K562 (cell line): ENCODE results near the gene TMEM184A.

Source experiments
- MYC ChIP-seq, 2 experiments: fragments of 250-450 bp in 1 of 2; sonication (Bioruptor Pico) in 1 of 2; IDR thresholded peaks; 2 replicates each; pipeline versions ENCODE4 v1.5.1 to v1.6.1; 2012 to 2021; ENCODE audit warnings: low read depth in 2 of 2, borderline replicate concordance in 1 of 2, improper control_type of control experiment in 1 of 2, low read length in 1 of 2, mild to moderate bottlenecking in 1 of 2, moderate library complexity in 1 of 2
- POLR2A ChIP-seq: fragments of 450-650 bp; conservative IDR thresholded peaks from 2 replicates; pipeline ENCODE4 v1.6.1; 2016
- POLR2B ChIP-seq: fragments of 450-650 bp; IDR thresholded peaks from 2 replicates; pipeline ENCODE4 v1.6.1; 2018; ENCODE audit warnings: low read depth; ENCODE audit not compliant: partially characterized antibody
- RAD21 ChIP-seq, 2 experiments: fragments of 250-450 bp in 1 of 2; fragments of 450-650 bp in 1 of 2; sonication (Bioruptor Pico) in 1 of 2; formaldehyde crosslinking in 1 of 2; IDR thresholded peaks in 1 of 2; conservative IDR thresholded peaks in 1 of 2; 2 replicates each; pipeline versions ENCODE4 v1.4.0 to v1.8.0; 2020 to 2022; ENCODE audit warnings: mild to moderate bottlenecking in 2 of 2, moderate library complexity in 1 of 2
- ZNF79 ChIP-seq: fragments of 250-450 bp; sonication (Bioruptor Pico); IDR thresholded peaks from 2 replicates; pipeline ENCODE4 v1.4.0; 2020; ENCODE audit warnings: low read depth, mild to moderate bottlenecking, moderate library complexity
- TF ChIP-seq, protein P1 (sequence below), 3 experiments: IDR thresholded peaks in 2 of 3; conservative IDR thresholded peaks in 1 of 3; 2 replicates each; pipeline ENCODE4 v1.5.1; 2011 to 2012; ENCODE audit warnings: low read length in 3 of 3, mild to moderate bottlenecking in 3 of 3, control low read depth in 2 of 3, improper control_type of control experiment in 1 of 3, inconsistent platforms in 1 of 3, low read depth in 1 of 3, mixed read lengths in 1 of 3, moderate library complexity in 1 of 3; ENCODE audit not compliant: insufficient read depth in 2 of 3

DNA sequence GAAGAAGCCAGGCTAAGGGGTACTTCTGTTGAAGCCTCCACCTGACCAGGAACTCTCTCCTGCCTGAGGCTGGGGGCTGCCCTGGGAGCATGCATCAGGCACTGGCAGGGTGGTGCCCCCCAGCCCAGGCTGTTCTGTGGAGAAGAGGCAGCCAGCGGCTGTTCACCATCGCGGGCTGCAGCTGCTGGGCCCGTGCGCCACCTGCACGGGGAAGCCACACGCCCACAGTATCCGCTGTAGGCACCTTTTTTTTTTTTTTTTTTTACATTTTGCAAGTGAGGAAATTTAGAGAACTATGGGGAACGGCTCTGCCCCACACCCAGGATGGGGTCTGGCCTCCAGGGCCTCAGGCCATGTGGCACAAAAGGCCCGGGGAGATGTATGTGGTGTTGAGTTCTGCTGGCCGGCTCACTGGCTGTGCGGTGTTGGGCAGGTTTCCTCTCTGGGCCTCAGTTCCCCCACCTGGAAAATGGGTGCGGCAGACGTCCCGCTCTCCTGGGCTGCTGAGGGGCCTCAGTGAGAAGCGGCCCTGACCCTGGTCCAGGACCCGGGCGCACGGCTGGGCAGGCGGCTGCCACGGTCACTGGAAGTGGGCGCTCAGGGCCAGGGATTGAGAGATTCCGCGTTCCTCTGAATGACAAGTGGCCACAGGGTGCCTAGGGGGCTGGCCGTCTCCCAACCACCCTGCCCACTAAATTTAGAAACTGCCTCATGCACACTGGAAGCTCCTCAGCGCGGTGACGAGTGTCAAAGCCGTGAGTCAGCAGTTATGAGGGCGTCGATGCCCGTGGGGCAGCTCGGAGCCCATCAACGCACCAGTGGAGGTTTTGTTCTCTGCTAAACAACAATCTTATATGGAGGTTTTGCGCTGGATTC lies 43.0 kb downstream of the TMEM184A start:
- no peak for TF ChIP-seq MYC (IDR thresholded peaks at IDR 0.05; ENCODE audit: low read depth, low read length)
- no peak for TF ChIP-seq MYC (CRISPR knock-in tag; IDR thresholded peaks at IDR 0.05; ENCODE audit: borderline replicate concordance, low read depth)
- no peak for TF ChIP-seq POLR2B
- TF ChIP-seq, protein P1, sequence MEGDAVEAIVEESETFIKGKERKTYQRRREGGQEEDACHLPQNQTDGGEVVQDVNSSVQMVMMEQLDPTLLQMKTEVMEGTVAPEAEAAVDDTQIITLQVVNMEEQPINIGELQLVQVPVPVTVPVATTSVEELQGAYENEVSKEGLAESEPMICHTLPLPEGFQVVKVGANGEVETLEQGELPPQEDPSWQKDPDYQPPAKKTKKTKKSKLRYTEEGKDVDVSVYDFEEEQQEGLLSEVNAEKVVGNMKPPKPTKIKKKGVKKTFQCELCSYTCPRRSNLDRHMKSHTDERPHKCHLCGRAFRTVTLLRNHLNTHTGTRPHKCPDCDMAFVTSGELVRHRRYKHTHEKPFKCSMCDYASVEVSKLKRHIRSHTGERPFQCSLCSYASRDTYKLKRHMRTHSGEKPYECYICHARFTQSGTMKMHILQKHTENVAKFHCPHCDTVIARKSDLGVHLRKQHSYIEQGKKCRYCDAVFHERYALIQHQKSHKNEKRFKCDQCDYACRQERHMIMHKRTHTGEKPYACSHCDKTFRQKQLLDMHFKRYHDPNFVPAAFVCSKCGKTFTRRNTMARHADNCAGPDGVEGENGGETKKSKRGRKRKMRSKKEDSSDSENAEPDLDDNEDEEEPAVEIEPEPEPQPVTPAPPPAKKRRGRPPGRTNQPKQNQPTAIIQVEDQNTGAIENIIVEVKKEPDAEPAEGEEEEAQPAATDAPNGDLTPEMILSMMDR (IDR thresholded peaks at IDR 0.05 in 2 of 3, conservative IDR thresholded peaks at IDR 0.05 in 1 of 3; ENCODE audit: insufficient read depth in 2 of 3, low read depth in 1 of 3, low read length in 3 of 3), result no peak
- no peak for TF ChIP-seq ZNF79 (CRISPR knock-in tag)
- TF ChIP-seq RAD21 (CRISPR knock-in tag; conservative IDR thresholded peaks at IDR 0.05 in 1 of 2, IDR thresholded peaks at IDR 0.05 in 1 of 2), result no peak
- no peak for TF ChIP-seq POLR2A
